ENCODE results near the gene DNAAF8.

Gene DNAAF8

DNA sequence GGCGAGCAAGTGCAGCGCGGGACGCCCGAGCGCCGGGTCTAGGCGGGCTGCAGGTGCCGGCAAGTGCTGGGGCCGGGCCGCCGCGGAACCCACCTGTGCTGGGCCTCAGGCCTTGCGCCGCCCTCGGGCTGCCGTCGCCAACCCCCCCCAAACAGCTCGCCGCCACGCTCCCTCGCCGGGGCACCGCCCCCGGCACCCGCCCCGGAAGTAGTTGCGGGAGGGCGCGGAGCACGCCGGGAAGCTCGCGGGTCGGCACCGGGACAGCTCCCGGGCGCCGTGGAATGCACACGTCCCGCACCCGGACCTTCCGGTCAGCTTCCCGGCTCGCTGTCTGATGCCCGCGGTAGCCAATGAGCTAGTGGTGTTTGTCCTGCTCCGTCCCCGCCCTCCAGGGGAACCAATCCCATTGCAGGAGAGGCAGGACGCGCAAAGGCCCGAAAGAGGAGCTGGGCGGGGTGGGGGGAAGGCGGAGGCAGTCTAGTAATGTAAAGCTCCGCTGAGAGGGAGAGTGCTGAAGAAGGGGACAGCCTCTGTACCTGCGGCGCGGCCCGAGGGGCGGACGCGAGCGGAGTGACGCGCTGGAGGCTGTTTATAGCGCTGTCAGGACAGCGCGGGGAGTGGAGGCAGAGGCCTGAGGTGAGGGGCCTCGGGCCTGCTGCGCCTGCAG lies at the start of gene DNAAF8, which contains the start of gene ANKS3:
Gene DNAAF8, plus strand, starts transcription at position 475 of the 667 bp plus-strand sequence. CDS start 1,978 bp downstream, outside the sequence.
Gene ANKS3, minus strand, starts transcription at position 209 of the 667 bp plus-strand sequence. CDS start 4,122 bp downstream, outside the sequence.
- DNase-seq, result peak; percentile 91

DNA sequence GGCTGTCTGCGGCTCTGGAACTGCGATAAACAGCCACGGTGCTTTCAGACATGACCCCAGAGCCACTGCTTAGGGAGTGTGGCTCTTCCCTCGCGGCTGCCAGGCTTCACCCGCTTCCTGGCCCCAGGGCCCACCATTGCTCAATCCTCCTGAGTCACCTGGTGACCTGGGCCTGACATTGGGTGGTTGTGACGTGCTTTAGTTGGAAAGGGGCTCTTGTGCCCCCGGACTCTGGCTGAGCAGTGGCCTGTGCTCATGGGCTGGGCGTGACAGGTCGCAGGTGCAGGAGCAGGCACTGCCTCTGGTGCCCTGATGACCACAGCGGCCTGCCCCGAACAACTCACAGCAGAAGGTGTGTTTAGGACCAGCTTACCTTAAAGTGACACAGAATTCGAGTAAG lies 49.6 kb upstream of the DNAAF8 start:
- DNase-seq, result no peak

DNA sequence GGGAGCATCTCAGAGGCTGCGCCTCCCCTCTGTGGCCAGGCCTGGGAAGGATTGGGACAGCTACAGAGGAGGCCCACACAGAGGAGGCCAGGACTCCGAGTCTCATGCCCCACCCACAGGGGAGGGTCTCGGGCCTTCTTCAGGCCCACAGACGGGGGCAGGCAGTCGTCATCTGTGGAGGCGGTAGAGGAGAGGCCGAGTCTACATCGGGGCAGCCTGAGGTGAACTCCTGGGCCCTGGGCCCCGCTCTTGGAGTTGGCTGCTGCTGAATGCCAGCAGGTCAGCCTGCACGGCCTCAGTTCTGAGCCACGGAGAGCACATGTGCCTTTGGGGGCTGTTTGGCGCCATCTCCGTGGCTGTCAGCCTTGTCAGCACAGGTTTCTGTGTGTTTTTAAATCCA lies 49.0 kb upstream of the DNAAF8 start:
- DNase-seq, result no peak

DNA sequence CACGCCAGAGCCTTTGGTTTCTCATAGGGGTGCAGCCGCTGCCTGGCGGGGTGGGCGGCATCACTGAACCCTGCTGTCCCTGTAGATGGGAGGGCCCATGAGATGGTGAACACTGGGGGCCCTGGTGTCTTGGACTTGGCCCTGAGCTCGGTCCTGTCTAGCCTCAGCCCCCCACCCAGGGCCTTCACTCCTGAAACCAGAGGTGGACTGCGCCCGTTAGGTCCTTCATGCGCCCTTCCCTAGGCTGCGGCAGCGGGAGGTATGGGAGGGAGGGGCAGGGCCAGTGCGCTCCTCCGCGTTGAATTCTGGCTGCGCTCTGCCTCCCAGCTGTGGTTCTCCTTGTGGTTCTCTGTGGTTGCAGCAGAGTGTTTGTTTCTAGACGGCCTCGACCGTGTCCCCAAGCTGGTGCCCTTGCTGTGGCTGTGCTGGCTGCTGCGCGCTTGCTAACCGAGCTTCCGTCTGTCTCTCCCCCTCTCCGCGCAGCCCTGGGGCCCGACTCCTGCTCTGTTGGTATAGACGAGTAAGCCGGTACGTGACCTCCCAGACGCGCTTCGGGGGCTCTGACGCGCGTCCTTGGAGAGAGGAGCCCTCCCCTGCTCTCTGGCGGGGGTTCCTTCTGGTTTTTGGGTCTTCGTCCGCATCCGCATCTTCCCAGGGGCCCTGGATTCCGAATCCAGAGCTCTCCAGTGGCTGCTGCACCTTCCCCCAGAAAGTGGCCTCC lies 48.4 kb upstream of the DNAAF8 start:
- DNase-seq, result no peak

- DNase-seq, result no peak
Measured at GRCh38 chr16:4686497-4687210, 47.7 kb upstream of the DNAAF8 start.

- DNase-seq, result no peak
Measured at GRCh38 chr16:4687416-4687815, 46.9 kb upstream of the DNAAF8 start.

DNA sequence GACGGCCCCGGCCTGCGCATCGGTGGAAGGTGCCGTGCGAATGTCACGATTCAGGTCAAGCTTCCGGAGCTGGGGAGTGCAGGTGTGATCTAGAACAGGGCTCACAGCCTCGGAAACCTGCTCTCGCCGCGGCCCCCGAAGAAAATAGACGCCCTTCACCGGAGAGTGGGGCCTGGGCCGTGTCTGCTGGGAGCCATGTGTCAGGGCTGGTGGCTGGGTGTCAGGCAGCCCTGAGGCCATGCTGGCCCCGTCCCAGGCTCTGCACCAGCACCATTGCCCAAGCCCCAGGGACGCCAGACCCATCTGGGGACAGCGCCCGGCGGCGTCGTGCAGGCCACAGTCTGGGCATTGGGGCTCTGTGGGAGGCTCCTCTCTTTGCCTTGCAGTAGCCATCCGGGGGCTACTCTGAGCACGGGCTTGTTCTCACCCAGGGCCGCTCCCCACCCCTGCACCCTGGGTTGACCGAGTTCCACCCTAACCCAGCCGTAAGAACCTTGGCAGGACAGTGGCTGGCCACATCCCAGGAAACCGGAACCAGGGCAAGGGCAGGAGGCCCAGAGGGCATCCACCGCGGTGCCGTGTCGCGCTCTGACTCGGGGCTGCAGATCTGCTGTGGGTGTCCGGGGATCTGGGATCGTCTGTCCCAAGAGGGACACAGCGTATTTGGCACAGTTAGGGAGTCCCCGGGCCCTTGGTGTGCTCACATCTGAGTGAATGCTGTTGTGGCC lies 46.2 kb upstream of the DNAAF8 start:
- no peak for DNase-seq

DNA sequence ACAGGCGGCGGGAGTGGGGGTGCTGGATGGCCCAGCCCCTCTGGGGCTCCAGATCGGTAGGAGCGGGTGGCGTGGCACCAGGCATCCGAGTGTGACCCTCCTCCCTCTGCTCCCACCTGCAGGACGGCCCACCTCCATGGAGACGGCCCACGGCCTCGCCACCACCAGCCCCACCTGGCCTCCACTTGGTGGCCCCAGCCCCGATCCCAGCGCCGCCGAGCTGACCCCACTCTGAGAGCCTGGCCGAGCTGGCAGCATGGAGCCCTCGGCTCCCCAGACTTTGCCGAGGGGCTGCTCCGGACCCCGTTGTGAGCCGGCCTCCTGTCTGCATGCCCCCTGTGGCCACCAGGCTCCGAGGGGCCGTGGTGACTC lies 45.7 kb upstream of the DNAAF8 start:
- DNase-seq, result no peak

DNA sequence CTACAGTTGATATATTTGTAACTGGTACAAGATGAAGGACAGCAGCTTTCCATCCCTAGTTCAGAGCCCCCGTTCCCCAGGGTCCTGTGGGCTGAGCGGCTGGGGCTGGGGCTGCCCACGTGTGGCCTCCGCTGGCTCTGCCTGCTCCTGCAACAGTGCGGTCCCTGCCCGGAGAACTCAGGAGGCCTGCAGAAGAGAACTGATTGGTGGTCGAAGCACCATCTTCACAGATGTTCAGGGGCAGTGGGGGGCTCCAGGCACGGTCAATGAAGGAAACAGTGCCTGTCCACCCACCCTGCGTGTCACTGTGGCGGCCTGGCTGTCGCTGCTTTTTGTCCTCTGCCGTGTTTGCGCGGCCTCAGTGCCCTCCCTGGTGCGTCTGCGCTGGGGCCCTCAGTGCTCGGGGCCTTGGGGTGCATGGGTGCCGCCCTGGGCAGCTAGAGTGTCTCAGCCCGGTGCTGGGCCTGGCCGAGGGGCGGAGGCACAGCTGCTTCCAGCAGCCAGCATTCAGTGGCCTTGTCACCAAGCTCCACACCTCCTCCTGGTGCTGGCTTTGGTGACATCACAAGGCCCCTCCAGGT lies 45.2 kb upstream of the DNAAF8 start:
- no peak for DNase-seq

DNA sequence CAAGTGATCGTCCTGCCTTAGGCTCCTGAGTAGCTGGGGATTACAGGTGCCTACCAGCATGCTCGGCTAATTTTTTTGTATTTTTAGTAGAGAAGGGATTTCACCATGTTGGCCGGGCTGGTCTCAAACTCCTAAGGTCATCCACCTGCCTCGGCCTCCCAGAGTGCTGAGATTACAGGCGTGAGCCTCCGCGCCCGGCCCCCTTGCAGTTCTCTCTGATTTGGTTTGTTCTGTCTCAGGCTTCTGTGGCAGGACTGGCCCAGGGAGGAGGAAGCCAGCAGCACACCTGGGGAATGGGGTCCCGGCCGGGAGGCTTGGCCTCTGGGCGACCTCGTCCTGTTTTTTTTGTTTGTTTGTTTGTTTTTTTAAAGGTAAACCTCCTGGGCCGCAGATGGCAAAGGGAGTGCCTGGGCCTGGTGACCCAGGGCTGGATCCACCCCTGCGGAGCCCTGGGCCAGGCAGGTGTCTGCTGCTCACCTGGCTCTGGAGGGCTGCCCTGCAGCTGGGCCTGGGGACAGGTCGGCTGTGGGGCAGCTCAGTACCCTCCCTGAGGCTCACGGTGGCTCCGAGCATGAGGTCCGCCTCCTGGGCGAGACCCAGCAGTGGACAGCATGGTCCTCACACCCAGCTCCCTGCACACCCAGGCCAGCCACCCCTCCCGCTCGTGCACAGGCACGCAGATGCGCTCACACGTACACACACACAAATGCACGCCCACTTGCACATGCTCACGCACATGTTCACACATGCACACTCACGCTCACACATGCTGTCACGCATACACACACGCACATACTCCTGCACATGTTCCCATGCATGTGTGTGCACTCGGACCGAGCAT lies 44.3 kb upstream of the DNAAF8 start:
- DNase-seq, result no peak

DNA sequence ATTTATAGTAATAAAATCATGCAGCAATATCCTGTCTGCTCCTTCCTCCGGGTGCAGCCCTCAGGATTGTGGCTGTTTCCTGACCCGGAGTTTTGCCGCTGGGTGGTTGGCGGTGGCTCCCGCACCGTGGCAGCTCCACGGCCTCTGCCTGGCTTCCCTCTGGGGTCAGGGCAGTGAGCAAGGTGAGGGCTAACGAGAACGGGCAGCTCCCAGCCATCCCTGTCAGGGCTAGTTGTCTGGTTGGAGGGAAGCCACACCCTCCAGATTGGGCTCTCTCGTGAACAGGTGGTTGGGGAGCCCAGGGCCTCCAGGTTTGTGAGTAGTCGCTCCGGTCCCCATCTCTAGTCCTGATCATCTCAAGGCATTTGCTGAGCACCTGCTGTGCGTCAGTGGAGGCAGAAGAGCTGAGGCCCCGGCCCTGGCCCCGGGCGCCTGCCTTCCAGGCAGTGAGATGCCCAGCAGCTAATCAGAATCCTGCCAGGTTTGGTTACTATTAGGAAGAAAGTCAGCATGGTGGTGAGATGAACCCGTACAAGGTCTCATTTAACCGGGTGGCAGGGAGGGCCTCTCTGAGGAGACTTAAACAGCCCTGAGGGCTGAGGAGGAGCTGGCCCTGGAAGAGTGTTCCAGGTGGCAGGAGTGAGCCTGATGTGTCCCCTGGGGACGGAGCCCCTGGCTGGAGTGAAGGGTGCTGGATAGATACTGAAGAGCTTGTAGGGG lies 43.2 kb upstream of the DNAAF8 start:
- DNase-seq, result no peak

DNA sequence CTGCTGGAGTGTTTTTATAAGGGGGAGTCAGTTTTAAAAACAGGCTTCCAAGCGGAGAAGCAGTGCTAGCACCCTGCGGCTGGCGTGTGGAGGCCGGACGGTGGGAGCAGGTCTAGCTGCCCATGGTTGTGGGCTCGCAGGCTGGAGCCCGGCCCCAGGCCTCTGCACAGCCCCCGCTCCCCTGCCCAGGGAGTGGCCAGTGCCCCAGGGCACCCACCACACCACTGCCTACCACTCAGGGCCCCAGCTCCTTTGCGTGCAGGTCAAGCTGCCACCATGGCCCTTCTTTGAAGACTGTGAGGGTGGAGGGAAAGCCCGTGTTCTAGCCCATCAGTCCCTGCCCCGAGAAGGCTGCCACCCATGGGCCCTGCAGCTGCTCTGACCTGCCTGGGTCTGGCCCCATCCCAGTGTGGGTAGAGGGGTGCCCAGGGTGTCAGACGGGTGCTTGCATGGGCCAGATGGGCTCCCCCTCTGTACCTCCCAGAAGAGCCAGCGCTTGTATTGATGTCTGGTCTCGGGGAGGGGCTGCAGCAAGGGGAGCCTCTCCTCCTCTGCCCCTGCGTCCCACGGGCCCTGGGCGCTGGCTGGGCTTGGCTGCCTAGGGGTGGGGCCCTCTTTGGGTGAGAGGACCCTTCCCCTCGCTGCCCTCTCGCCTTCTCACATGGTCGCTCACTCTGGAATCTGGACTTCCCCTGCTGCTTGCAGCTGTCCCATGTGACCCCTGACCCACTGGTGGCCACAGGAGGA lies 42.5 kb upstream of the DNAAF8 start:
- no peak for DNase-seq

- no peak for DNase-seq
Measured at GRCh38 chr16:4692460-4693295, 41.7 kb upstream of the DNAAF8 start.

- DNase-seq, result peak; percentile 95
Measured at GRCh38 chr16:4693296-4693955, 40.9 kb upstream of the DNAAF8 start, which contains the start of gene NUDT16L1. Gene NUDT16L1 (plus strand): TSS chr16:4693562. CDS start chr16:4693727, 165 bp downstream.

DNA sequence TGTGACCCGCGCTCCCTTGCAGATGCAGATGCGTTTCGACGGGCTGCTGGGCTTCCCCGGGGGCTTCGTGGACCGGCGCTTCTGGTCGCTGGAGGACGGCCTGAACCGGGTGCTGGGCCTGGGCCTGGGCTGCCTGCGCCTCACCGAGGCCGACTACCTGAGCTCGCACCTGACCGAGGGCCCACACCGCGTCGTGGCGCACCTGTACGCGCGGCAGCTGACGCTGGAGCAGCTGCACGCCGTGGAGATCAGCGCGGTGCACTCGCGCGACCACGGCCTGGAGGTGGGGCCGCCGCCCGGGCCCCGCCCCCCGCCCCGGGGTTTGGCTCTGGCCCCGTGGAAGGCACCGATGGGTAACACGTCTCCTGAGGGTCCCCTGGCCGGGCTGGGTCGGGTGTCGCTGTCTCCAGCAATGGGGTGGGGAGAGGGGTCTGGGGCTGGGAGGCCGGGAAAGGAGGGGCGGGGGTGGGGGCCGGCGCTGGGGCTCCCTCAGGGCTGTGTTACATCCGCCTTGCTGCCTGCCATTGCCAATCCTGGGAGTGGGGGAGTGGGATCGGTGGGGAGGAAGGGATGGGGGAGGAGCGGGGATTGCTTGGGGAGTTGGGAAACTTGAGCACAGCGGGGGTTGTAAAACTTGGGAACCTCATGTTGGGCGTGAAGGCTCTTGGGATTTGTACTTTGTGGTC lies 40.2 kb upstream of the DNAAF8 start:
- no peak for DNase-seq

DNA sequence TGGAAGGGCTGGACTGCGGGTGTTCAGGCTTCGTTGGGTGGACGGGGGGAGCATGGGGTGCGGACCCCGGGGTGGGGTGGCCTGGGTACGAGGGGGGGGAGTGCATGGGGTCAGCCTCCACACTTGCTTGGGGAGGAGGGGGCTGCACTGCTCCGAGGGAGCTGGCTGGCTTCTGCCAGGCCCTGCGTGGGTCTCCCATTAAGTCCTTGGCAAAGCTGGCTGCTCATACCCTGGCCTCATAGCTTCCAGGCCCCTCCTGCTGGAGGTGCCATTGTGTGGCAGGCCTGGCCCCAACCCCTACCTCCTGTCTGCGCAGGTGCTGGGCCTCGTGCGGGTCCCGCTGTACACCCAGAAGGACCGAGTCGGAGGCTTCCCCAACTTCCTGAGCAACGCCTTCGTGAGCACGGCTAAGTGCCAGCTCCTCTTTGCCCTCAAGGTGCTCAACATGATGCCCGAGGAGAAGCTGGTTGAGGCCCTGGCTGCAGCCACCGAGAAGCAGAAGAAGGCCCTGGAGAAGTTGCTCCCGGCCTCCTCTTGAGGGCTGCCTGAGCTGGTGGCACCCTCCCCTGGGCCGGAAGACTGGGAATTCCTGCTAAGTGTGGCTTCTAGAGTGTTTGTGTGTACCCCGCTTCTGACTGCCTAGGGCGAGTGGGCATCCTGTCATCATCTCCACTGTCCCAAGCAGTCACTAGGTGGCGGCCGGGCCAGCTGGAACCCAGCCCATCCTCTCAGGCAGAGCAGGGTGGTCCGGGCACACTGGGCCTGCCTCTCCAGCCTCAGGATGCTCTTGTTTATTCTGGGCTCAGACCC lies 39.5 kb upstream of the DNAAF8 start:
- DNase-seq, result no peak
